Activated CD4-positive, alpha-beta T cell treated with anti-CD3 and anti-CD28 coated beads for 48 hours (primary cell): ENCODE measurements around the gene GLP1R.
A peak's percentile ranks its signal among the peaks of the same experiment; 100 is the strongest.

Experiments used
- DNase-seq: peaks from one replicate; pipeline ENCODE4 v3.0.0-alpha.2; 2020

The GLP1R gene

GRCh38 chr6:39048481-39049399 lies at the start of gene GLP1R:
Gene GLP1R, plus strand, starts transcription at chr6:39048781. Its CDS starts 60 bp downstream, at chr6:39048841.
- DNase-seq: peak; percentile 19

- DNase-seq: peak; percentile 26
Measured at GRCh38 chr6:39003072-39003471, 45.5 kb upstream of the GLP1R start.

GRCh38 chr6:39003492-39003891 lies 45.1 kb upstream of the GLP1R start:
- no peak for DNase-seq

GRCh38 chr6:39004801-39005200 lies 43.8 kb upstream of the GLP1R start:
- DNase-seq: no peak

GRCh38 chr6:39005774-39006173 lies 42.8 kb upstream of the GLP1R start:
- DNase-seq: no peak

- no peak for DNase-seq
Measured at GRCh38 chr6:39007575-39007974, 41.0 kb upstream of the GLP1R start.

- DNase-seq: no peak
Measured at GRCh38 chr6:39008737-39009136, 39.8 kb upstream of the GLP1R start.

- DNase-seq: no peak
Measured at GRCh38 chr6:39009476-39009875, 39.1 kb upstream of the GLP1R start.

- DNase-seq: no peak
Measured at GRCh38 chr6:39016839-39017546, 31.6 kb upstream of the GLP1R start.

- no peak for DNase-seq
Measured at GRCh38 chr6:39017547-39017880, 31.1 kb upstream of the GLP1R start.

GRCh38 chr6:39018103-39018502 lies 30.5 kb upstream of the GLP1R start:
- no peak for DNase-seq

GRCh38 chr6:39020136-39020535 lies 28.4 kb upstream of the GLP1R start:
- DNase-seq: no peak

- no peak for DNase-seq
Measured at GRCh38 chr6:39021041-39021440, 27.5 kb upstream of the GLP1R start.

GRCh38 chr6:39021779-39022178 lies 26.8 kb upstream of the GLP1R start:
- no peak for DNase-seq

GRCh38 chr6:39026175-39026574 lies 22.4 kb upstream of the GLP1R start:
- DNase-seq: no peak

GRCh38 chr6:39029156-39030011 lies 19.2 kb upstream of the GLP1R start:
- peak; percentile 74 for DNase-seq

- no peak for DNase-seq
Measured at GRCh38 chr6:39035681-39036080, 12.9 kb upstream of the GLP1R start.

- no peak for DNase-seq
Measured at GRCh38 chr6:39037082-39037508, 11.5 kb upstream of the GLP1R start.

- DNase-seq: no peak
Measured at GRCh38 chr6:39037707-39038106, 10.9 kb upstream of the GLP1R start.

GRCh38 chr6:39040080-39040673 lies 8.4 kb upstream of the GLP1R start:
- no peak for DNase-seq

GRCh38 chr6:39041072-39041471 lies 7.5 kb upstream of the GLP1R start:
- no peak for DNase-seq

GRCh38 chr6:39043776-39044175 lies 4.8 kb upstream of the GLP1R start:
- no peak for DNase-seq

GRCh38 chr6:39044181-39044580 lies 4.4 kb upstream of the GLP1R start:
- DNase-seq: no peak
